Fibroblast of lung (primary cell): ENCODE measurements around the gene LRR1.

Experiments used
- CTCF ChIP-seq, 2 donors: IDR thresholded peaks in 1 of 2; conservative IDR thresholded peaks in 1 of 2; 1 replicate in 1 of 2; 2 replicates in 1 of 2; pipeline ENCODE4 v1.5.1; 2011 to 2012; ENCODE audit warnings: low read length in 2 of 2, control low read depth in 1 of 2, inconsistent platforms in 1 of 2, low read depth in 1 of 2, mild to moderate bottlenecking in 1 of 2
- EZH2 ChIP-seq: IDR thresholded peaks from 2 replicates; pipeline ENCODE4 v1.5.1; 2012; ENCODE audit warnings: low read length, control low read depth, mild to moderate bottlenecking; ENCODE audit errors: missing control alignments

DNA sequence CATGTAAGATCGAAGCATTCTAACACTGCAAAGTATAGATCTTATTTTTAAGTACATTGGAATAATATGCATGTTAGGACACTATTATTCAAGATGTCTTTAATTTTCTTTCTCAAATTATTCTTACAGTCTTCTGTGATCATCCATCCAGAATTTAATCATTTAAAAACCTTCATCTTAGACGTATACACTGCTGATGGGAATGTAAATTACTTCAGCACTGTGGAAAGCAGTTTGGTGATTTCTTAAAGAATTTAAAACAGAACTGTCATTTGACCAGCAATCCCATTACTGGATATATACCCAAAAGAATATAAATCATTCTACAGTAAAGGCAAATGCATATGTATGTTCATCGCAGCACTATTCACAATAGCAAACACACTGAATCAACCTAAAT is 9.4 kb upstream of the LRR1 start:
- TF ChIP-seq EZH2 (no peak), CTCF (conservative IDR thresholded peaks at IDR 0.05 in 1 of 2, IDR thresholded peaks at IDR 0.05 in 1 of 2; ENCODE audit: low read depth in 1 of 2, low read length in 2 of 2) (no peak)
